EL (cell line): Measurements from ENCODE around the gene COL6A2.
"Not testable (repeated sequence)": the region's sequence is repeated elsewhere in the genome, so short reads cannot be mapped to it uniquely, and the experiment has no call there.

ENCODE experiments used
- DNase-seq: peaks from one replicate; pipeline ENCODE4 v3.0.0-alpha.2; 2016

The COL6A2 gene

DNA sequence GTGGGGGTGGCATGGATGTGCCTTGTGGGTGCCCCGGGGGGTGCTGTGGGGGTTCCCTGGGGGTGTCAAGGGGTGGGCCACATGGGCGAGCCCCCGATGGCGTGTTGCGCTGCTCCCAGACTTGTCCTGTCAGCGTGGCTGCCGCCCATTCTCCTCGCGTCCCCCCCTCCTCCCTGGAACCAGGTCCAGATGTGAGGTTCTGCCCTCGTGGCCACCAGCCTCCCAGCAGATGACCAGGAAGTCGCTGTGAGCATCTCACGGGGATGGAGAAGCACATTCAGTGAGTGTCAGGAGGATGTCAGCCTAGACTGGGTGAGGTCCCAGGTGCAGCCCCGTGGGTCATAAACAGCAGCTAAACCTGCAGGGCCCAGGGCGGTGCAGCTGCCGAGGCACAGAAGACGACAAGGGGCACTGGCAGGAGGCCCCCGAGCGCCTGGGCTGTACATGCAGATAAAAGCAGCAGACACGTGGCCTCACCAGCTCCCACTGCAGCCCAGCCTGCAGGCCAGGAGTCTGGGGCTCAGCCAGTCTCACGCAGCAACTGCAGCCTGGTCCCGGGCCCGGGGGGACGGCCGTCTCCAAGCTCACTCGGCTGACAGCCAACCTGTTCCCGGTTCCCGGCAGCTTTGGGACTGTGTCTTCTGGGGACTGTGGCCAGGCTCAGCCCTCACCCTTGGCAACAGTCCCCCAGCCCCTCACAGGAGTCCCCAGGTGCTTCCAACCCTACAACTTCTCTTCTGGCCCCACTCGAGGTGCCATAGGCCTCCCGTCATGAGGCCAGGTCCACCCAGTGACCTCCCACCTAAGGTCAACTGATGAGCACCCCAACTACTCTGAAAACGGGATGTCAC lies 17.5 kb upstream of the COL6A2 start:
- no peak for DNase-seq

DNA sequence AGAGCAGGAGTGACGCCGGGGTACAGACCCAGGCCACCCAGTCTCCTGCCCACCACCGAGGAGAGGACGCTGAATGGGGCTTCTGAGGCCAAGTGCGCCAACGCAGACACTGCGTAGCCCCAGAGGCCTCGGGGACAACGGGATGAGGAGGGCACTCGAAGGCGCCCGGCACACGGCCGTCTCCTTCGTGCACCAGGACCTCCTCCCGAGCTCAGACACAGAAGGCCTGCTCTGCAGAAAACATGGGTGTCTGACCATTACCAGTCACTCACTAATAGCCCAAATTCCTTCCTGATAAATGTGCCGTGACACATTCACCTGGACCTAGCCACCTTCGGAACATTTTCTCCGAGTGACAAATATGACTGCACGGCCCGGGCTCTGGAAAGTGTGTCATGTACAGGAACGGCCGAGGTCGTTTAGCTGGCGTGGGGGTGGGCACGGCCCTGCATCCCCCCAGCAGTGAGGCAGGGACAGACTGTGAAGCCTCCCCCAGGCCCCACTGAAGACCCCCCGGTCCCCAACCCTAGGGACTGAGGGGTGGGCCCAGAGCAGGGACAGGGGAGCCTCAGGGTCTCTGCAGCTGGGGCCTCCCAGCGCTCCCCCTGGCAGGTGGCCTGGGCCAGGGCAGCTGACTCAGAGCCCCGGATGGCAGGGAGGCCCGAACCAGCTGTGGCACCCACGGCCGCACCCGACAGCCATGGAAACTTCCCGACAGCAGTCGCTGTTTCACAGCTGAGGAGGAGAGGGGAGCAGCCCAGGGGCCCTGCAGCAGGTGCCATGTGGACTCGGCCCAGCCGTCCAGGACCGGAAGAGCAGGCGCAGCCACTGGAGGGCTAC lies 16.7 kb upstream of the COL6A2 start:
- DNase-seq, result peak; percentile 39

DNA sequence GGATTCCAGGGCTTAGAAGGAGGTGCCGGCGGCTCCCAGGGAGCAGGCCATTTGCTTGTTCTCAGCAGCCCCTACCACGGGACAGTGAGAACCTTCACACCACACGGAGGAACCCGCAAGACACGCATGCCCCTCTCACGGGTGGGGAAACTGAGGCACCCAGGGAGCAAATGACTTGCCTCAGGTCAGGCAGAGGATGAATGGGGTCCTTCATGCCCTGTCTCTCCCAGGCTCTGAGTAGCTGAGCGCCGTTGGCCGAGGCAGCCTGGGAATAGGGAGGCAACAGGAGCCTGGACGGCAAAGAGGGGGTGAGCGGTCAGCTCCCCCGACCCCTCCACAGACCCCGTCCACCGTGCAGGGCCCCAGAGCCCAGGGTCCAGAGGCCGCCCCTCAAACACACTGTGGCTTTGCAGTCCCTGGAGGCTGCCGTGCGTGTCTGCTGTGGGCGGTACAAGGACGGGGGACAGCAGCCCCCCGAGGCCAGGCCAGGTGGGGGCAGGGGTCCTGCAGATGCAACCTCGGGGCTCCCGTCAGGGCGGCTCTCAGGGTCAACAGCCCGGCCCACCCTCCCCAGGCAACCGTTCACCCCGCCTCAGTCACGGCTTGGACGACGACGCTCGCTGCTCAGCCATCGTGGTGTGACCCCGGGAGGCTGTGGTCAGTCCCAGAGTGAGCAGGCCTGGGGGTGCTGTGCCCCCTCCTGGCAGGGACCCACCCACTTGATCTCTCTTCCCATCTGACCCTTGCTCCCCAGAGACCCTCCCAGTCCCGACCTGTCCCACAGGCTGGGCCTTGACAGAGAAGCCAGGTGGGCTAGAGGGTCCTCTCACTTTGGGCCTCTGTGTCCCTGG lies 15.8 kb upstream of the COL6A2 start:
- DNase-seq, result no peak

DNA sequence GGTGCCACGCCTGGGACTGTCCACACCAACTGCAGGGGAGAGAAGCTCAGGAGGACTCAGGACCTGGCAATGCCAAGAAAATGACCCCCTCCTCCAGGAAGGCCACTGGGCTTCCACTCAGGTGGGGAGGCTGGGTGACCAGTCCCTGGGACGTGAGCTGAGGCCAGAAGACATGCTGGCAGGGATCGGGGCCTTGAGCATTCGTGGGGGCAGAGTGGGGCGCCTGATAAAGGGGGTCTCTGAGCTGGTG lies 15.3 kb upstream of the COL6A2 start:
- no peak for DNase-seq

DNA sequence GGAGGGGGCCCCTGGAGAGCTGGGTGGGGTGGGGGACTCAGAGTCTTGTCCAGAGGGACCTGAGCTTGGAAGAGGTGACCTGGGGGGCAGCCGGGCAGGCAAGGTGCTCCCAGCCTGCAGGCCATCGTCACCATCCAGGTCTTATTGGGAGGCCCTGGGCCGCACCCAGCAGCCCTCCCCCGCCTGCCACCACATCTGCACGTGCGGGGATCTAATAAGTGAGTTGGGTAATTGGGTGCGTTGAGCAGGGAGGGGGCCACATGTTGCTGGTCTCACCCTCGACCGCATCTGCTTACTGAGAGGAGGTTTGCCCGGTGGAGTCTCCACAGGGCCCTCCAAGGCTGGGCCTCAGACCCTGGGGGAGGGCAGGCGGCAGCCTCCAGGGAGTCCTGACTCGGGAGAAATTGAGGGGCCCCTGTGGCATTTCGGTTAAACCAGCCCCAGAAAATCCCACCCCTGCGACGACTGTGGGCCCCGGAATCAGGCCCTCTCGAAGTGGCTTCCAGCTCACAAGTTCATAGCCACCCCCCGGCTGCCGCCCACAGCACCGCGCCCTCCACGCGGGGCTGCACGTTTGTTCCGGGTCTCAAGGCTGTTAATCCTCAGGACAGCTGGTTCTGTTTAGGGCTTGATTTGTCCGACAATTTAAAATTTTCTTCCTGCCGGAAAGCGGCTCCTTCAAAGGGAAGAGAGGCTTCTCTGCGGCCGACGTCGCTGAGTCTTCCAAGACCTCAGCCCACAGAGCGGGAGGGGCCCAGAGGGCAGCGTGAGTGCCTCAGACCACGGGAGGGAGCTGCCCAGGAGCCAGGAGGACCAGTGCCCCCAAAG lies 14.7 kb upstream of the COL6A2 start:
- no peak for DNase-seq

DNA sequence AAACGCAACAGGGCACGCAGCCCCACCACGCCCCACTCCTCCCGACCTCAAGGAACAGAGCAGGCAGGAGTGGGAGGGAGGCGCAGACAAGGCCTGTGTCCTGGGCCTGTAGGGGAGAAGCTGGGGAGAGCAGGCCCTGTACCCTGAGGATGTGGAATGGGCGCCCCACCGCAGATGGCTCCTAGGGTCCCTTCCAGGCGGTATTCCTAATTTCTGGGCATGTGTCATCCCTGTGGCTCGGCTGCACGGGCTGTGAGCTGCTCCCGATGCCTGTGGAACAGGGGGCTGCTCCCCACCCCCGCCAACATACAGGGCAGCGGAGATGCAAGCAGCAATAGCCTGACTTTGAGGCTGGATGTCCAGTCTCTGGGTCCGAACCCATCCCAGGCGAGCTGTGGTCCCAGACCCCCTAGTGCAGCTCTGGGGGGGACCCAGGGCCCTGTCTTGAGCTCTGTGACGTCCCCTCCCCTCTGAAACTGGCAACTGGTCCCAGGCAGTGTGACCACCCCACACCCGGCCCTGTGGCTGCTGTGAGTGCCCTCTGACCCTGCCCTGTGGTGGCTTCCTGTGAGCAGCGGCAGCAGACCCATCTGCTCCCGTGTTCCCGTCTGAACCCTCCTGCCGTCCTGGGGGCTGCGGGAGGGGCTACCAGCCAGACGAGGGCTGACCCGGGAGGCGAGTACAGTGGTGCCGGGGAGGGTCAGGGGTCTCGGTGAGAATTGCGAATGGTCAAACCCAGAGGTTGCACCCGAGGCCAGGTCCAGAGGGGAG lies 13.9 kb upstream of the COL6A2 start:
- DNase-seq, result no peak

DNA sequence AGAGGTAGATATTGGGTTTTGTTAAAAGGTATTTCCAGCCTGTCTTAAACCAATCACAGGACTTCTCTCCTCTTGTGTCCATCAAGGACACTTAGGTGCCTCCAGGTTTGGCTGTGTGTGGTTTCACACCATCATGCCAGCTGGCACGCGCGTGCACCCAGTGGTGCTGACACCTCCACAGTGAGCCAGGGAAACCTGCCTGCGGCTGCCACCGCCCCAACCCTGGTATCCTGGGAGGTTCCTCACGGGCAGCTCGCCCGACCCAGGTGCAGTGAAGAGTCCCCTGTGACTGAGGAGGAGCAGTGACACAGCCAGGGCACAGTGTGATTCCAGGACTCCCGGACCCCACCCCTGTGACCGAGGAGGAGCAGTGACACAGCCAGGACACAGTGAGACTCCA lies 13.2 kb upstream of the COL6A2 start:
- no peak for DNase-seq

DNA sequence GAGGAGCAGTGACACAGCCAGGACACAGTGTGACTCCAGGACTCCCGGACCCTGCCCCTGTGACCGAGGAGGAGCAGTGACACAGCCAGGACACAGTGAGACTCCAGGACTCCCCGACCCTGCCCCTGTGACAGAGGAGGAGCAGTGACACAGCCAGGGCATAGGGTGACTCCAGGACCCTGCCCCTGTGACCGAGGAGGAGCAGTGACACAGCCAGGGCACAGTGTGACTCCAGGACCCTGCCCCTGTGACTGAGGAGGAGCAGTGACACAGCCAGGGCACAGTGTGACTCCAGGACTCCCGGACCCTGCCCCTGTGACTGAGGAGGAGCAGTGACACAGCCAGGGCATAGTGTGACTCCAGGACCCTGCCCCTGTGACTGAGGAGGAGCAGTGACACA lies 12.7 kb upstream of the COL6A2 start:
- not testable (repeated sequence) for DNase-seq

DNA sequence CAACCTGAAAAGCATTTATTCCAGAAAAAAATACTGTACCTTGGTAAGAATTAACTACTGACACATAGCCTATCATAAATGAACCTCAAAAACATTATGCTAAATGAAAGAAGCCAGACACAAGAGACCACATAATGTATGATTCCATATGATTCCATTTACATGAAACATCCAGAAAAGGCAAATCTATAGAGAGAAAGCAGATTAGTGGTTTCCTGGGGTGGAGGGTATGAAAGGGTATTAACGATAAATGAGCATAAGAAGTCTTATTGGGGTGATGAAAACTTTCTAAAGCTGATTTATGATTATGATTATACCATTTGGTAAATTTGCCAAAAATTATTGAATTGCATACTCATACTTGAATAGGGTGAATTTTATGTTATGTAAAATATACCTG lies 10.3 kb upstream of the COL6A2 start:
- DNase-seq, result no peak

DNA sequence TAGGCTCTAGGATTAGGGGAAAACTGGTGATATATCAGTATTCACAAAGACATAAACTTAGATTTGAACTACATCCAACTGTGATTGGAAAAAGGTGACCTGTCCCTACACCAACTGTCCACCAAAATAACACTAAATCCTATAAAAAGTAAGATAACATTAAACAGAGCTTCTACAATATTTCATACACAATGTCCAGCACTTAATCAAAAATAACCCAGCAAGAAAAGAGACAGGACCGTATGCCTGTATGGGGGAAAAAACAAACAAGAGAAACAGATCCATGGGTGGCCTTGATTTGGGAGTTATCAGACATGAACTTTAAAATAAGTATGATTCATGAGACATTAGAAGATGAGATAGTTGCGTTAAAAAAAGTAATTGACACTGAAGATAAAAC lies 9.7 kb upstream of the COL6A2 start:
- no peak for DNase-seq

DNA sequence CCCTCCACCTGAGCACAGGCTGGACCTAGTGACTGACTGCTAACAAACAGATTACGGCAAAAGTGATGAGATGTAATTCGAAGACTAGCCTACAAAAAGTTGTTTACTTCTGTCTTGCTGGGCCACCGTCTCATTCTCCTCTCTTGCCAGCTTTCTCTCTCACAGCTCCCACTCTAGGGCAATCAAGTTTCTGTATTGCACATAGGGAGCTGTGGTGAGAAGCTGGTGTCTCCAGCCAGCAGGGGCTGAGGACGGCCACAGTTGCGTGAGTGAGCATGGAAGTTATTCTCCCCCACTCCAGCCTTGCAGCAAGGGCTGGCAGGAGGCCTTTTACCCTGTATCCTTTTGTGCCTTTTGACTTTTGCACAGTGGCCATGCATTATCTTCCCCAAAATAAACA lies 8.6 kb upstream of the COL6A2 start:
- no peak for DNase-seq

DNA sequence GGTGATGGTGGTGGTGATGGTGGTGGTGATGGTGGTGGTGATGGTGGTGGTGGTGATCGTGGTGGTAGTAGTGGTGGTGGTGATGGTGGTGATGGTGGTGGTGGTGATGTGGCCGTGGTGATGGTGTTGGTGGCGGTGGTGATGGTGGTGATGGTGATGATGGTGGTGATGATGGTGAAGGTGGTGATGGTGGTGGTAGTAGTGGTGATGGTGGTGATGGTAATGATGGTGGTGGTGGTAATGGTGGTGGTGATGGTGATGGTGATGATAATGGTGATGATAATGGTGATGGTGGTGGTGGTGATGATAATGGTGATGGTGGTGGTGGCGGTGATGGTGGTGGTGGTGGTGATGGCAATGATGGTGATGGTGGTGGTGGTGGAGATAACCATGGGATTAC lies 6.8 kb upstream of the COL6A2 start:
- DNase-seq, result no peak

DNA sequence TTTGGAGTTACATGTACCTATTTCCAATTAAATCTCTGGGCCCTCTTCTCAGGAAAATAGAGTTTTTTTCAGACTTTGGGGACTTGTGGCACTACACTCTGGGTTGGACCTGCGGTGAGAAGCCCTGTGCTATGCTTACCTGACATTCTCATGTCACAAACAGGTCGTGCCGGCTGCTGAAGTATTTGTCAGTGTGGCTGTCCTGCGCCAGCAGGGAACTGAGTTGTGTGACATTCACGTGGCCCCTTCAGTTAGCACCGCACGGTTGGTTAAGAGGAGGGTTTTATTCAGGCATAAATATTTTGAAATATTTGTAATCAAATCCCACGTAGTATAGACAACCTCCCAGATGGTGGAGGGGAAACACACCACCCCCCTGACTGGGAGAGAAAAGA lies 6.3 kb upstream of the COL6A2 start:
- no peak for DNase-seq

DNA sequence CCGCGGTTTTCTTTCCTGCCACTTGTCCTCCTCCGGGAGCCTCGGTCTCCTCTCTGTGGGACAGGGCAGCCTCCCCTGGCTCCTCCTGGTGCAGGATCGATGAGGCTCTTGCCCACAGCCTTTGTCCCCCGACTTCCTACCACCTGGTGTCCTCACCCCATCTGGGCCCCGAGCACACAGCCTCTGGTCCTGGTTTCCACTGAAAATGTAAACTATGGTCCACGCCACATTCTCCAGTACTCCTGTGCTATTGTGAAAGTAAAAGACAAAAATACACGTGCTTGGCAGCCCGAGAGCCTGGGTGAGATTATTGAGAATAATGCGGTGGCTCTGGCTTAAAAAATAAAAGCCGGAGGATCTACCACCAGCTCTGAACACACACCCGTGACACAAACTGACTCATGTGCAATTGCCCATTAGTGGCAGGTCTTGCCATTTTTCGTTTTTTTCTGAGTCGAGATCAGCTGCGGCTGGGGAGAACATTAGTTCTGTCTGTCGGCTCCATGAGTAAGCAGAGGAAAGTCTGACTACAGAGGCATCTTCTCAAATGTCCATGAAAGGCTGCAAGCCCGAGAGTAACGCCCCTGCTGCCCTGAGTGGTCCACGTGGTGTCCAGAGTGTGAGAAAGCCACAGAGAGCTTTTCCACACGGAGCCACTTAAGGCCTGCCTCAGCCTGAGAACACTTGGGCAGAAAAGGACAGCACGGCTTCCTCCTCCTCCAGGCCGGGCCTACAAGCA lies 5.7 kb upstream of the COL6A2 start:
- peak; percentile 85 for DNase-seq

DNA sequence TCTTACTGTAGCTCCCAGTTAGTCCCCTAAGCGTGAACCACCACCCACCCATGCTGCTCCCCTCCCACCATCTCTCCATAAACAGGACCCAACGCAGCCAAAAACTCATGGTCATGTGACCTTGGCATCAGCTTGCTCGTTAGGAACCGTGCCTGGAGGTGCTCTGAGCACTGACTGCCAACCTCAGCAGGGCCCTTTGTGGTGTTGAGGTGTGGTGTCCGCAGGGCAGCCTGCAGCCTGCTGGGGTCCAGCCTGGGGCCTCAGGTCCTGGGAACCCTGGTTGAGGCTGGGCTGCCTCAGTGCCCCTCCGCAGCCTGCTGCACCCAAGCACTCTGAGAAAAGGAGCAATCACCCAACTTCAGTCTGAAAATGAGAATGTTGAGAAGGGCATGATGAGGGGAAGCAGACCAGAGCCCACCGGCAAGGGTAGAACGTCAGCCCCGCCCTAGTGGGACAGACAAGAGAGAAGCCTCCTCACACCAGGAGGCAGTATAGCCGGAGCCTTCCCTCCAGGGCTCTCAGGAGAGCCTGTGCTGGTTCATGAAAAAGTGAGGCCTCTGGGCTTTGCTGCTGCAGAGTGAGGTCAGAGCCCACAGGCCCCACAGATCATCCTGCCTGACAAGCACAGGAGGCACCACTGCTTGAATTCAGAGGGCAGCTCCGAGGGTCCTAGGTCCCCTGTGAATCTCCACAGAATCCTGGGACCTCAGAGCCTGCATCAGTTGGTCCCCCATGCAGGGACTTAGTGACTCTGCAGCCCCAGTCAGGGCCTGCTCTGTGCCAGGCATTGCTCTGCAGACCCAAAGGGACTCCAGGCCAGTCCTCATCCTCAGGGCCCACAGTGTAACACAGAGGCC lies 4.9 kb upstream of the COL6A2 start:
- peak; percentile 15 for DNase-seq

DNA sequence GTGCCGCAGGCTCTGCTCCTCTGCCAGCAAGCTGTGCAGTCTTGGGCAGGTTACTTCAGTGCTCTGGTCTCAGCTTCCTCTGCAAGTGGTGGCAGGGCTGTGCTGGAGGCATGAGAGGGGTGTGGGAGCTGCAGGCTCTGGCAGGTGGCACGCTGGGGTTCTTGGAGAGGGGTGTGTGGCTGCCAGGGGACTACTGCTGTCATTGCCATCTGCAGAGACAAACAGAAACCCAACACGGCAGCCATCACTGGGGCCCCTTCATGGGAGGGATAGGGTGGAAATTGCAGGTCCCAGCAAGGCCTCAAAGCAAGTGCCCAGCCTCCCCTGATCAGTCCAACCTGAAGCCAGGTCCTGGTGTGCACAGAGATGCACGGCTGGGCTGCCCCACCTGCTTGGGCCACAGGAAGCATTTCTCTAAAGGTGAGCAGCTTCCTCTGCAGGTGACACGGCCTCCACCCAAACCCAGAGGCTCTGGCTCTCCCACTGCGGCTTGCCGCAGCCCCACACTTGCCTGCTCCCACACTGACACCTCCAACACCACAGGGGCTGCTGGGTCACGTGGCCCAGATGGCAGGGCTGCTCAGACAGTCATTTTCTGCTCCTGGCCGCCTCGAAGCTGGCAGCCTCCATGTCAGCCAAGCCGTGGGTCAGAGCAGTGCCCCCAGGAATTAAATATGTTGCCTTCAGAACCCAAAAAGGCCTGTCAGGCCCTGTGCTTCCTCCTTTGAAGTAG lies 4.1 kb upstream of the COL6A2 start:
- DNase-seq, result no peak

DNA sequence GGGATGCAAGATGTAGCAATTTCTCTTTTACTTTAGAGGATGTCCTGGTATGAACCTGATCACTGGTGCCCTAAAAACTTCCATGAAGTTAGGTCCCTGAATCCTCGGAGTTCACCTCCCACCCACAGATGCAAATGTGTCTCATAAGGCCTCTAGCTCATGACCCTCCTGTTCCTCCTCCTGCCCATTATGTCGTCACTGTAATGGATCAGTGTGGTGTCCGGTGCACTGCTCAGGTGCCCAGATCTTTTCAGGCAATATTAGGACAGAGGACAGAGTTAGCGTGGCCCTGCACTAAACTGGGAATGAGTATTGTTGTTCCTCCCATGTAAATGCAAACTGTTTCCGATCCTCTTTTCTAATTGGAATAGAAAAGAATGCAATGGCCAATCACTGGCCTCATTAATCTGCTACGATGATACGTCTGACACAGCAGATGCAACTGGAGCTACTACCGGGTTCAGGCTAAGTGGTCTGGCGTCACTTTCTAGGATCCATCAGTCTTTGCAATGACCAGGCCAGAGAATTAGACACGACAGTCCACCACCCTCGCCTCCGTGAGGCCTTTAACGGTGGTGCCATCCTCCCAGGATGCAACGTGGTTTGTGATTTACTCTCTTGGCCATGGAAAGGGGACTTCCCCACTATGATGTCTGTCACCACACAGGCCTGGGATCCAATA lies 3.4 kb upstream of the COL6A2 start:
- DNase-seq, result no peak

DNA sequence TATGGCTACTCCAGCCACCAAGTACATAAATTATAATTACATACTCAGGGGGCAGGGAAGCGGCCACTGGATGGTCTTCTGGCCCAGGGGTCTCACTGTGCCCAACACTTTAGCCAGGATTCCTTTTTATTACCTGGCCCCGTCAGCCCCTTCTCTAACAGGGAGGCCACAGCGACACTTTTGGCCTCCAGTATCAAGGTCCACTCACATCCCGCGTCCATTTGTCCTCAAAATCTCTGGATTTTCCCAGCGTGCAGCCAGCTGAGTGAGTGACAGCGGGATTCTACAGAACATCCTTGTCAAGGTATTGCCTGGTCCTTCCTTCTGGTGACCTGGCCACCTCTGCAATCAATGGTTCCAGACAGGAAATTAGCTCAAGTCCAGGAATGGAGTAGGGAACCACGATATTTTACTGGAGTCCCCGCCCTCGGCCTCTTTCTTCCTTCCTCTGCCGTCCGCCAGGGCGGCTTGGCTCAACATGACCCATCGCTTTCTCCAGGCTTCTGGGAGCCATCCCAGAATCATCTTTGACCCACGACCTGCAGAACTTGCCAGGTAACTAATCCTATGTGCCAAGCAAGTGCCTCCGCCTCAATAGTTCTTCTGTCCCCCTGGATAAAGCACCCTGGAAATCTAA lies 2.7 kb upstream of the COL6A2 start:
- DNase-seq, result no peak
